ENCODE measurements around the gene CDHR5. TPM values are rescaled to one million over a fixed set of nuclear protein-coding genes. Genes with fewer than 3 reads are reported as not detected.

Gene CDHR5
- total RNA-seq, 3 donors from 2014 or later = 6.2 TPM; not detected in 2

- Histone ChIP-seq H3K36me3 (no peaks in the 10 kb centered on the region), H3K9me3 (no peaks in the 10 kb centered on the region), H3K27ac (peak overlapping the region; percentile 52 to 62), H3K27me3 (no peaks in the 10 kb centered on the region), H3K4me3 (no peak overlapping the region), H3K4me1 (peaks cover 0 to 3% of the 10 kb centered on the region in 2 donors)
- TF ChIP-seq CTCF (IDR thresholded peaks at IDR 0.05) (no peak), POLR2AphosphoS5 (IDR thresholded peaks at IDR 0.05) (no peak), POLR2A (IDR thresholded peaks at IDR 0.05) (no peak)
- intact Hi-C loops (cut with DNase I; ENCODE audit: low total_unique reads) = no loop called here
- no peak for DNase-seq (ENCODE audit: low spot score in 2 of 2)
Measured at GRCh38 chr11:665062-665703, 40.4 kb upstream of the CDHR5 start.

GRCh38 chr11:662689-663274 lies 38.0 kb upstream of the CDHR5 start:
- Histone ChIP-seq H3K9me3 (no peaks in the 10 kb centered on the region), H3K36me3 (no peaks in the 10 kb centered on the region), H3K27ac (no peak overlapping the region), H3K4me3 (no peak overlapping the region), H3K4me1 (peaks cover 0 to 3% of the 10 kb centered on the region in 2 donors), H3K27me3 (no peaks in the 10 kb centered on the region)
- TF ChIP-seq CTCF (IDR thresholded peaks at IDR 0.05) (peak; percentile 29 to 77 (median 66)), POLR2AphosphoS5 (IDR thresholded peaks at IDR 0.05) (peak in 1 of 3 donors; percentile 36), POLR2A (IDR thresholded peaks at IDR 0.05) (no peak)
- no peak for DNase-seq (ENCODE audit: low spot score in 2 of 2)
- intact Hi-C loops (cut with DNase I; ENCODE audit: low total_unique reads) = no loop called here

GRCh38 chr11:660681-661444 lies 36.1 kb upstream of the CDHR5 start:
- TF ChIP-seq POLR2A (IDR thresholded peaks at IDR 0.05) = no peak
- TF ChIP-seq POLR2AphosphoS5 (IDR thresholded peaks at IDR 0.05) = no peak
- TF ChIP-seq CTCF (IDR thresholded peaks at IDR 0.05) = no peak
- H3K27me3 ChIP-seq = no peaks in the 10 kb centered on the region
- H3K9me3 ChIP-seq = no peaks in the 10 kb centered on the region
- DNase-seq (ENCODE audit: low spot score in 2 of 2) = no peak
- no peaks in the 10 kb centered on the region for H3K36me3 ChIP-seq
- peaks cover 0 to 3% of the 10 kb centered on the region in 2 donors for H3K4me1 ChIP-seq
- intact Hi-C loops (cut with DNase I; ENCODE audit: low total_unique reads) = no loop called here
- H3K27ac ChIP-seq = no peak overlapping the region
- no peak overlapping the region for H3K4me3 ChIP-seq

GRCh38 chr11:660281-660680 lies 35.5 kb upstream of the CDHR5 start:
- TF ChIP-seq POLR2A (IDR thresholded peaks at IDR 0.05) (no peak), CTCF (IDR thresholded peaks at IDR 0.05) (no peak), POLR2AphosphoS5 (IDR thresholded peaks at IDR 0.05) (no peak)
- intact Hi-C loops (cut with DNase I; ENCODE audit: low total_unique reads) = no loop called here
- no peaks in the 10 kb centered on the region for H3K27me3 ChIP-seq
- DNase-seq (ENCODE audit: low spot score in 2 of 2) = no peak
- no peaks in the 10 kb centered on the region for H3K36me3 ChIP-seq
- no peak overlapping the region for H3K27ac ChIP-seq
- H3K4me1 ChIP-seq = peaks cover 0 to under 1% of the 10 kb centered on the region in 2 donors
- no peaks in the 10 kb centered on the region for H3K9me3 ChIP-seq
- no peak overlapping the region for H3K4me3 ChIP-seq

Data from breast epithelium (tissue), 4 donors.